Stromal cell of bone marrow (primary cell): ENCODE results near the gene NR5A2.

Experiments used
- DNase-seq: peaks from one replicate; pipeline ENCODE4 v3.0.0-alpha.2; 2012; ENCODE audit warnings: low read depth

Gene NR5A2

GRCh38 chr1:200128944-200129879, 101.7 kb downstream of the NR5A2 start:
- no peak for DNase-seq

GRCh38 chr1:200130552-200130951, 103.0 kb downstream of the NR5A2 start:
- no peak for DNase-seq

- DNase-seq, result no peak
Measured at GRCh38 chr1:200131551-200132125, 104.1 kb downstream of the NR5A2 start.

- no peak for DNase-seq
Measured at GRCh38 chr1:200133123-200133522, 105.6 kb downstream of the NR5A2 start.

- DNase-seq, result no peak
Measured at GRCh38 chr1:200134116-200134515, 106.6 kb downstream of the NR5A2 start.

- no peak for DNase-seq
Measured at GRCh38 chr1:200136384-200136783, 108.9 kb downstream of the NR5A2 start.

- peak; percentile 41 for DNase-seq
Measured at GRCh38 chr1:200139661-200140250, 112.2 kb downstream of the NR5A2 start.

- no peak for DNase-seq
Measured at GRCh38 chr1:200143347-200143746, 115.8 kb downstream of the NR5A2 start.

- DNase-seq, result no peak
Measured at GRCh38 chr1:200146100-200146499, 118.6 kb downstream of the NR5A2 start.

GRCh38 chr1:200147094-200147493, 119.6 kb downstream of the NR5A2 start:
- DNase-seq, result no peak

- no peak for DNase-seq
Measured at GRCh38 chr1:200147742-200148141, 120.2 kb downstream of the NR5A2 start.

GRCh38 chr1:200150006-200150405, 122.5 kb downstream of the NR5A2 start:
- DNase-seq, result no peak

GRCh38 chr1:200150721-200151120, 123.2 kb downstream of the NR5A2 start:
- DNase-seq, result peak; percentile 50

GRCh38 chr1:200152336-200152735, 124.8 kb downstream of the NR5A2 start:
- DNase-seq, result no peak

- DNase-seq, result no peak
Measured at GRCh38 chr1:200153277-200154055, 126.0 kb downstream of the NR5A2 start.

- no peak for DNase-seq
Measured at GRCh38 chr1:200154069-200154767, 126.7 kb downstream of the NR5A2 start.

GRCh38 chr1:200157715-200158114, 130.2 kb downstream of the NR5A2 start:
- DNase-seq, result no peak

- no peak for DNase-seq
Measured at GRCh38 chr1:200161801-200162200, 134.3 kb downstream of the NR5A2 start.

- no peak for DNase-seq
Measured at GRCh38 chr1:200162258-200162657, 134.7 kb downstream of the NR5A2 start.

- no peak for DNase-seq
Measured at GRCh38 chr1:200162877-200163276, 135.4 kb downstream of the NR5A2 start.

- no peak for DNase-seq
Measured at GRCh38 chr1:200163911-200164310, 136.4 kb downstream of the NR5A2 start.
